A549 (cell line): ENCODE data around the gene CDH4.

Source experiments
- CBX2 ChIP-seq: fragments of 200-600 bp; sonication (generic); IDR thresholded peaks from 2 replicates; pipeline ENCODE4 v1.6.1; 2016; ENCODE audit warnings: low read depth, mild to moderate bottlenecking, borderline replicate concordance
- CBX8 ChIP-seq: fragments of 200-600 bp; sonication (generic); IDR thresholded peaks from 2 replicates; pipeline ENCODE4 v1.6.1; 2016
- CHD2 ChIP-seq: fragments of 150-350 bp; IDR thresholded peaks from 2 replicates; pipeline ENCODE4 v1.6.1; 2014; ENCODE audit warnings: low read length; ENCODE audit not compliant: partially characterized antibody
- CHD4 ChIP-seq: fragments of 200-600 bp; sonication (generic); IDR thresholded peaks from 2 replicates; pipeline ENCODE4 v1.6.1; 2016; ENCODE audit warnings: antibody characterized with exemption, mild to moderate bottlenecking, borderline replicate concordance
- EP300 ChIP-seq, 2 experiments: fragments of >200 bp; sonication (Bioruptor Twin); formaldehyde crosslinking; IDR thresholded peaks; 2 replicates in 1 of 2; 3 replicates in 1 of 2; pipeline ENCODE4 v1.6.1; 2016 to 2017
- RAD21 ChIP-seq, 2 experiments: fragments of >200 bp in 1 of 2; sonication (Bioruptor Twin) in 1 of 2; formaldehyde crosslinking in 1 of 2; IDR thresholded peaks in 1 of 2; conservative IDR thresholded peaks in 1 of 2; 2 replicates in 1 of 2; 3 replicates in 1 of 2; pipeline ENCODE4 v1.6.1; 2012 to 2018; ENCODE audit warnings: inconsistent platforms in 1 of 2
- RCOR1 ChIP-seq: fragments of 150-350 bp; IDR thresholded peaks from 2 replicates; pipeline ENCODE4 v1.6.1; 2014; ENCODE audit warnings: antibody characterized with exemption, low read length, low read depth
- TF ChIP-seq, protein P1 (sequence below): fragments of 200-600 bp; sonication (generic); IDR thresholded peaks from 2 replicates; pipeline ENCODE4 v1.6.1; 2016; ENCODE audit warnings: antibody characterized with exemption, mild to moderate bottlenecking, moderate library complexity
- TF ChIP-seq, protein P2 (sequence below): fragments of >200 bp; sonication (Bioruptor Twin); formaldehyde crosslinking; IDR thresholded peaks from 3 replicates; pipeline ENCODE4 v1.5.1; 2016

DNA sequence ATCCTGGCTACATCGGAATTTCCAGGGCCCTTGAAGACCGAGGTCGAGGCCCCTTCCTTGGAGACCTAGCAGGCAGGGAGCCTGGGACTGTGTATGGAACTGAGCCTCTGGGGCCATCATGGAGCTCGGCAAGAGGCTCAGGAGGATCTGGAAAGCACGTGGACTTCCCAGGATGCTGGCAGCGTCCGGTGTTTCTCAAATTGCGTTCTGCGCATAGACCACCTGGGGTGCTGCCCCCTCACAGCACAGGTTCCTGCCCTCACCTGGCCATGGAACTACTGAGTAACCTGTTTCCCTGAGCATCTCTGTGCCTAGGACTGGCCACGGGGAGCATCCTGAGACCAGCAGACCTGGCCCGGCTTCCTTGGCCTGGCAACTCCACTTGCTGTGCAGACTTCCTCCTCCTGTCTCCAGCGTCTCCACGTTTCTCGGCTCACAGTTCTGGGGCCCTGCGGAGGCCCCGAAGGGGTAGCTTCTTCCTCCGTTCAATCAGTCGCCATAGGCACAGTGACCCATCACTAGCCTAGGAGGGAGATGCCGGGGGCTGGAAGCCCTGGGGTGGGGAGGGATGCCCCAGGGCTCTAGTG lies 144.3 kb downstream of the CDH4 start:
- TF ChIP-seq CHD2: no peak
- TF ChIP-seq, protein P1, sequence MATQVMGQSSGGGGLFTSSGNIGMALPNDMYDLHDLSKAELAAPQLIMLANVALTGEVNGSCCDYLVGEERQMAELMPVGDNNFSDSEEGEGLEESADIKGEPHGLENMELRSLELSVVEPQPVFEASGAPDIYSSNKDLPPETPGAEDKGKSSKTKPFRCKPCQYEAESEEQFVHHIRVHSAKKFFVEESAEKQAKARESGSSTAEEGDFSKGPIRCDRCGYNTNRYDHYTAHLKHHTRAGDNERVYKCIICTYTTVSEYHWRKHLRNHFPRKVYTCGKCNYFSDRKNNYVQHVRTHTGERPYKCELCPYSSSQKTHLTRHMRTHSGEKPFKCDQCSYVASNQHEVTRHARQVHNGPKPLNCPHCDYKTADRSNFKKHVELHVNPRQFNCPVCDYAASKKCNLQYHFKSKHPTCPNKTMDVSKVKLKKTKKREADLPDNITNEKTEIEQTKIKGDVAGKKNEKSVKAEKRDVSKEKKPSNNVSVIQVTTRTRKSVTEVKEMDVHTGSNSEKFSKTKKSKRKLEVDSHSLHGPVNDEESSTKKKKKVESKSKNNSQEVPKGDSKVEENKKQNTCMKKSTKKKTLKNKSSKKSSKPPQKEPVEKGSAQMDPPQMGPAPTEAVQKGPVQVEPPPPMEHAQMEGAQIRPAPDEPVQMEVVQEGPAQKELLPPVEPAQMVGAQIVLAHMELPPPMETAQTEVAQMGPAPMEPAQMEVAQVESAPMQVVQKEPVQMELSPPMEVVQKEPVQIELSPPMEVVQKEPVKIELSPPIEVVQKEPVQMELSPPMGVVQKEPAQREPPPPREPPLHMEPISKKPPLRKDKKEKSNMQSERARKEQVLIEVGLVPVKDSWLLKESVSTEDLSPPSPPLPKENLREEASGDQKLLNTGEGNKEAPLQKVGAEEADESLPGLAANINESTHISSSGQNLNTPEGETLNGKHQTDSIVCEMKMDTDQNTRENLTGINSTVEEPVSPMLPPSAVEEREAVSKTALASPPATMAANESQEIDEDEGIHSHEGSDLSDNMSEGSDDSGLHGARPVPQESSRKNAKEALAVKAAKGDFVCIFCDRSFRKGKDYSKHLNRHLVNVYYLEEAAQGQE: no peak
- TF ChIP-seq, protein P2, sequence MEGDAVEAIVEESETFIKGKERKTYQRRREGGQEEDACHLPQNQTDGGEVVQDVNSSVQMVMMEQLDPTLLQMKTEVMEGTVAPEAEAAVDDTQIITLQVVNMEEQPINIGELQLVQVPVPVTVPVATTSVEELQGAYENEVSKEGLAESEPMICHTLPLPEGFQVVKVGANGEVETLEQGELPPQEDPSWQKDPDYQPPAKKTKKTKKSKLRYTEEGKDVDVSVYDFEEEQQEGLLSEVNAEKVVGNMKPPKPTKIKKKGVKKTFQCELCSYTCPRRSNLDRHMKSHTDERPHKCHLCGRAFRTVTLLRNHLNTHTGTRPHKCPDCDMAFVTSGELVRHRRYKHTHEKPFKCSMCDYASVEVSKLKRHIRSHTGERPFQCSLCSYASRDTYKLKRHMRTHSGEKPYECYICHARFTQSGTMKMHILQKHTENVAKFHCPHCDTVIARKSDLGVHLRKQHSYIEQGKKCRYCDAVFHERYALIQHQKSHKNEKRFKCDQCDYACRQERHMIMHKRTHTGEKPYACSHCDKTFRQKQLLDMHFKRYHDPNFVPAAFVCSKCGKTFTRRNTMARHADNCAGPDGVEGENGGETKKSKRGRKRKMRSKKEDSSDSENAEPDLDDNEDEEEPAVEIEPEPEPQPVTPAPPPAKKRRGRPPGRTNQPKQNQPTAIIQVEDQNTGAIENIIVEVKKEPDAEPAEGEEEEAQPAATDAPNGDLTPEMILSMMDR: no peak
- TF ChIP-seq CBX8: no peak
- TF ChIP-seq CBX2: no peak
- no peak for TF ChIP-seq RCOR1
- no peak for TF ChIP-seq EP300 (IDR thresholded peaks at IDR 0.05)
- TF ChIP-seq RAD21 (conservative IDR thresholded peaks at IDR 0.05 in 1 of 2, IDR thresholded peaks at IDR 0.05 in 1 of 2): no peak
- no peak for TF ChIP-seq CHD4
